Endometrial microvascular endothelial cells (primary cell): ENCODE measurements around the gene TEK. TPM values are rescaled to one million over a fixed set of nuclear protein-coding genes. Genes with fewer than 3 reads are reported as not detected.
"Not testable (repeated sequence)": the region's sequence is repeated elsewhere in the genome, so short reads cannot be mapped to it uniquely, and the experiment has no call there.

ENCODE experiments used
- in situ Hi-C: cut with HindIII; loops from 2 replicates; pipeline ENCODE4 v1.10.0; 2017; ENCODE audit warnings: low sequenced_read_pairs, low pct_unique_long_range_greater_than_20kb; ENCODE audit errors: inconsistent ontology term
- total RNA-seq: library from RNA; depleted of rRNA; stranded (reverse); fragments of >200 nt; gene quantifications from one replicate; pipeline ENCODE4 v1.2.3, GENCODE V29; 2015; ENCODE audit errors: inconsistent ontology term

The TEK gene
- 38.5 TPM for total RNA-seq

DNA sequence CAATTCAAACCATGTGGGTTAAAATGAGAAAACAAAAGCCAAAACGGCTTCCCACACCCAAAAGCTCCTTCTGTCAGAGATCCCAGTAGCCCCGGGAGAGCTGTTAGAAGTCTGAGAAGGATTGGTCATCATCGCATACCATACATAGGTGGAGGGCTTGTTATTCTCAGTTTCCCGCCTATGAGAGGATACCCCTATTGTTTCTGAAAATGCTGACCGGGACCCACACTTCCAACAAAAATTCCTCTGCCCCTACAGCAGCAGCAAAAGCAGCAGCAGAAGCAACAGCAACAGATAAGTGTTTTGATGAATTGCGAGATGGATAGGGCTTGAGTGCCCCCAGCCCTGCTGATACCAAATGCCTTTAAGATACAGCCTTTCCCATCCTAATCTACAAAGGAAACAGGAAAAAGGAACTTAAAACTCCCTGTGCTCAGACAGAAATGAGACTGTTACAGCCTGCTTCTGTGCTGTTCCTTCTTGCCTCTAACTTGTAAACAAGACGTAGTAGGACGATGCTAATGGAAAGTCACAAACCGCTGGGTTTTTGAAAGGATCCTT is at the start of gene TEK:
TEK (plus strand) TSS at position 245 of the 561 bp plus-strand sequence. CDS start 366 bp downstream, outside the sequence.
- in situ Hi-C loops = no loop called here

DNA sequence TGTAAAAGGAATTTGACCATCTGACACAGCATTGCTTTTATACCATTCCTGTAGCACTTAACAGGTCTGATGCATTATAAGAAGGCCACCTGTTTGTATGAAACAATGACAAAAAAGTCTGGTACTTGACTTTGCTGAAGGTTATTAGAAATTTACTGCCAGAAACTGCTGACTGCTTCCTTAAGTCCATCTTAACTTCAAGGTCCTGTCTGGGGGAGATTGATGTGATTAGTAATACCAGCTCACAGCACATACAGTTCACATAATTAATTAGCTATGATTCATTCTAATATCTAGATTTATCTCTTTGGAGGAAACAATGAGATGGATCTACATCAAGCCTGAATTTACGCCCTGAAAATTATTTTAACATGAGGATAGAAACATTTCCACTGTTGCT is 49.6 kb upstream of the TEK start:
- in situ Hi-C loops = no loop called here

DNA sequence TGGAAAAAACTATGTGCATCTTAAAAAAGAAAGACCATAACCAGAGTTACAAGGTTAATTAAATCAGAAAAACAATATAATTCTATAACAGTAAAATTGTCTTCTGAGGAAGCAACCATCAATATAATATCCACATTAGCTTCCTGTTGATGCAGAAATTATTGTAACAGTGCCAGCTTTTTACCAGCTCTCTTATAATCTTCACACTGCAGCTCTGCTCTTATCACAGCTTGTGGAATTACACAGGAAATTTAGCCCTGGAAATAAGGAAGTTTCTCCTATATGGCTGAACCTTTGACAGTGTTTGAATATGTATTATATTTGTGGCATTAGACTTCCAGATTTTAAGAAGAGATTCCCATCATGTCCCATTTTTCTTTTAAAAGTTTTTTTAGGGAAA is 49.1 kb upstream of the TEK start:
- in situ Hi-C loops = no loop called here

DNA sequence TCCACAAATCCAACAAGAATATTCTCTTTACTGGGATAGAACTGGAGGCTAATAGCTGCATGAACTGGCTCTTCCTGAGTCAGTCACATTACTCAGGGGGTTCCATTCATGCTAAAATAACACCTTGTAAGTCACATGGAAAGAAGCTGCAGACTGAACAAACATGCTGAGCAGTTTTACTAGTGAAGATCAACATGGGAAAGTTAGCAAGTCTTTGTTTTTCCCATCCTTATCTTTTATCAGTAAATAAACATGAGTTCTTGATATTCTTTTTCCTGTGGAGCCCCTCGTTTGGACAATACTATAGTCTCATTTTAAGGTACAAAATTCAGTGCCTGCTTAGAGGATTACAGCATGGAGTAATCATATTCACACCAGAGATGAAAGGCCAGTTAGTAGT is 43.7 kb upstream of the TEK start:
- in situ Hi-C loops = no loop called here

- in situ Hi-C loops = no loop called here
These were observed 34.9 kb upstream of the TEK start for GRCh38 chr9:27073841-27074728.

DNA sequence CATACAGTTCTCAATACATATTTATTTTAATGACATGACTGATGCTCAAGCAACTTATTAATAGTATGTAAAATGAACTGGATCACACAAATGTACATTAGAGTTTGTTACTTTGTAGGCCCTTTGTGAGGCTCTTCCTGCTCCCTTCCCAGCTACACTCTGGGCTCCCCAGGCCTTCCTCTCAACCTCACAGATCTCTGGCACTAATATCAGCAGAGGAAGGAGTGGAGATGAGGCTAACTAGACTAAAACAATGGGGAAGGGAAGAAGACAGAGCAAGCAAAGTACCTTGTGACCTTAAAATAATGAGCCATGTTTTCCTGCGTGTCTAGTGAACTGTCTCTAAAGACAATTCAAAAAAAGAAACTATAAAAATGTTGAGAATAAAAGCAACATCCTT is 30.3 kb upstream of the TEK start:
- in situ Hi-C loops = no loop called here

DNA sequence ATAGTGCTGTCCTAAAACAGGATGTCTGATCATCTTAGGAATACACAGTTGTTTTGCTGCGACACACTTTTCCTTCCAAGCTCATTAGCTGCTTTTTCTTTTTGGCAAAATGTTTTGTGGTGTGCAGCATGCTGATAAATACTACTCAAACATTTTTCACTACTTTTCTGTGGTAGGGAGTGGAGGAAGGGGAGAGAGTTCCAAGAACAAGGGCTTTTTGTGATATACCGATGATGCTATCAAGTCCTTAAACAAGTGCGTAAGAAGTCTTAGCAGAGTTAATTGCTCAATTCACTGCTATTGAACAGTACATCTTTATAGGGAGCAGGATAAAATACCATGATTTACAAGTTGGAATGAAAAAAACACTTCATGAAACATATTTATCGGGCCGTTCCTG is 23.6 kb upstream of the TEK start:
- in situ Hi-C loops = no loop called here

- in situ Hi-C loops = no loop called here
These were observed 22.0 kb upstream of the TEK start for GRCh38 chr9:27086818-27087680.

DNA sequence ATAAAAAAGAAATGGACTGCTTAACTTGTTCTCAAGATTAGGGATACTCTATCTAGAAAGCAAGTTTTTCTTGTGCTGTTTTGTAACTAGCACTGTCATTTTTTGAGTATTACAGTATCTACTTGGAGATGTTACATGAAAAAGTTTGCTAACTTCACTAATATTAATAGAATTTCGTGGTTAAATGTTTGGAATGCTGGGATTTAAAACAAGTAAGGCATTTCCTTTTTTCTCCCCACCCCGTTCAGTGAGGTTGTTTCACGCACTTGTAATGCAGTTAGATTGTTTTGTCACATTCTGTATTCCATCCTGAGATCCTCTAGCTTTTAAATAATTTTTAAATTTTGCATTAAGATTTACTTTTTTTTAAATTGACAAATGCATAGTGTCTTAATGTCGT is 20.0 kb upstream of the TEK start:
- in situ Hi-C loops = no loop called here

DNA sequence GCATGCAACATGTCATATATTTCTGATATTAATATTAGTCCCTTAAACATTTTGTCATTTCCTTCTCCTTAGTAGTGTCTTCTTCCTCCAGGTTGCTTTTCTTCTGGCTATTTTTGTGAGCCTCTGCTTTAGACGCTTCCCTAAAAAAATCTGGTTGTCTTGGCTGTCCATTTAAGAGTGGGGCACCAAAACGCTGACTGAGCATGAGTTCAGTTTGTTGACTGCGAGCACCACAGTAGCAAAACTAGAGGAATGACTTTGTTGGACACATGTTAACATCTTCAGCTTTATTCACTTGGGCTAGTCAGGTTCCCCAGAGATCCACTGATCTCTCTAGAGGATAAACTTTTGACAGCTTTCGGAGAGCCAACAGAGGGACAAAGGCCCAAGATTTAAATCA is 19.3 kb upstream of the TEK start:
- in situ Hi-C loops = no loop called here

- in situ Hi-C loops = no loop called here
These were observed 18.8 kb upstream of the TEK start for GRCh38 chr9:27090231-27090630.

DNA sequence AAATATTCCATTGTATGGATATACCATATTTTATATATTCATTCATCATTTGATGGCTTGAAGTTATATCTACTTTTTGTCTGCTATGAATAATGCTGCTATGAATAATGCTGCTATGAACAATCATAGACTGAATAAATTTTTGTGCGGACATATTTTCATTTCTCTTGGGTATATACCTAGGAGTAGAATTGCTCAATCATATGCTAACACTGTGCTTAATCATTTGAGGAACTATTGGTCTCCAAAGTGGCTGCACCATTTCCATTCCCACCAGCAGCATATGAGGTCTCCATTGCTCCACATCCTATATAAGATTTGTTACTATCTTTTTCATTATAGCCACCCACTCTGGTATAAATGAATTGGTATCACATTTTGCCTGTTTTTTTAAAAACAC is 18.3 kb upstream of the TEK start:
- in situ Hi-C loops = no loop called here

DNA sequence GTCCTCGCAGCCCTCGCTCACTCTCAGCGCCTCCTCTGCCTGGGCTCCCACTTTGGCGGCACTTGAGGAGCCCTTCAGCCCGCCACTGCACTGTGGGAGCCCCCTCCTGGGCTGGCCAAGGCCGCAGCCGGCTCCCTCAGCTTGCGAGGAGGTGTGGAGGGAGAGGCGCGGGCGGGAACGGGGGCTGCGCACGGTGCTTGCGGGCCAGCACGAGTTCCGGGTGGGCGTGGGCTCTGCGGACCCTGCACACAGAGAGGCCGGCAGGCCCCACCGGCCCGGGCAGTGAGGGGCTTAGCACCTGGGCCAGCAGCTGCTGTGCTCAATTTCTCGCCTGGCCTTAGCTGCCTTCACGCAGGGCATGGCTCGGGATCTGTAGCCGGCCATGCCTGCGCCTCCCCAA is 16.5 kb upstream of the TEK start:
- in situ Hi-C loops = not testable (repeated sequence)

GRCh38 chr9:27093384-27094067 is 15.5 kb upstream of the TEK start:
- in situ Hi-C loops = not testable (repeated sequence)

- in situ Hi-C loops = no loop called here
These were observed 14.3 kb upstream of the TEK start for GRCh38 chr9:27094640-27095298.

GRCh38 chr9:27107241-27107640 is 1.8 kb upstream of the TEK start:
- in situ Hi-C loops = no loop called here

- in situ Hi-C loops = no loop called here
These were observed 596 bp downstream of the TEK start for GRCh38 chr9:27109621-27110020.

- in situ Hi-C loops = no loop called here
These were observed 1.2 kb downstream of the TEK start for GRCh38 chr9:27110181-27110580.

DNA sequence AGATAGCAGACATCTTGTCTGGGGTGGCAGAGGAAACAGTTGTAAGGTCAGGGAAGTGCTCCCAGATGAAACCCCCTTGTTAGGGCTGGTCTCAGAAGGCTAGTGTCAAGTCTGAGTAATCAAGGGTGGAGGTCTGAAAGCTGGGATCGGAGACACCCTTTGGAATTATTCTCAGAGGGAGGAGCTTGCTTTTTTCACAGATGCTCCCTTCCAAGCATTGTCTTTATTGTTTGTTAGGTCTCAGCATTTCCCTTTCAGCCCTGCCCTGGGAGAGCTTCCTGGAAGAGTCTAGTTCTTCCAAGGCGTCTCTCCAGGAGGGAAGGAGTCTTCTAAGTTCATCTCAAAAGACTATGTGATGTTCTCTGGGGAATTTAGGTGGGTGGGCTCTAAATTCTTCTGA is 3.2 kb downstream of the TEK start:
- in situ Hi-C loops = no loop called here
